Head of caudate nucleus (tissue), 42 donors: ENCODE results near the gene CMTM4.
"Not testable (repeated sequence)": the region's sequence is repeated elsewhere in the genome, so short reads cannot be mapped to it uniquely, and the experiment has no call there.

Experiments used
- DNase-seq, 42 donors: peaks; one replicate each; pipeline versions ENCODE4 v3.0.0 to v3.0.0-alpha.2; 2020 to 2021; ENCODE audit warnings: mixed read lengths in 7 of 42
- intact Hi-C: fragments of 100-400 bp; cut with DNase I; formaldehyde crosslinking; loops from one replicate; pipeline ENCODE4 v1.15.0; 2022

Gene CMTM4

DNA sequence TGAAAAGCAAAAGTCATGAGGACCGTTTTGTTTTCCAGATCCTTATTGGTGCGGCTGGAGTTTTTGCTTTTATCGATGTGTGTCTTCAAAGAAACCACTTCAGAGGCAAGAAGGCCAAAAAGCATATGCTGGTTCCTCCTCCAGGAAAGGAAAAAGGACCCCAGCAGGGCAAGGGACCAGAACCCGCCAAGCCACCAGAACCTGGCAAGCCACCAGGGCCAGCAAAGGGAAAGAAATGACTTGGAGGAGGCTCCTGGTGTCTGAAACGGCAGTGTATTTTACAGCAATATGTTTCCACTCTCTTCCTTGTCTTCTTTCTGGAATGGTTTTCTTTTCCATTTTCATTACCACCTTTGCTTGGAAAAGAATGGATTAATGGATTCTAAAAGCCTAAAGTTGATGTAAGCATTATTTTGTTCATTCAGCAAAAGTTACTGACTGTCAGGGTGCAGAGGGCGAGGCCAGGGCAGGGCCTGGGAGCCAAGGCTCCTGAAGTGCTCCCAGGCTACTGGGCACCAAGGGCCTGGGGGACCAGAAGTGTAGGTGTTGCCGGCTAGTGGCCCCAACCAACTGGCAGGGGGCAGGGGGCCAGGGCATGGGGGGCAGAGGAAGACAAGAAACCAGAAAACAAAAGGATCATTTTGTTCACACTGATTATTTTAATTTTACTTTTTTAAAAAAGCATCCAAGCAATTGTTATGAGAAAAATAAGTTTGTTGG, 108.5 kb downstream of the CMTM4 start:
- intact Hi-C loops: no loop called here
- peak in 5 of 42 donors; percentile 25 to 60 (median 38) for DNase-seq

DNA sequence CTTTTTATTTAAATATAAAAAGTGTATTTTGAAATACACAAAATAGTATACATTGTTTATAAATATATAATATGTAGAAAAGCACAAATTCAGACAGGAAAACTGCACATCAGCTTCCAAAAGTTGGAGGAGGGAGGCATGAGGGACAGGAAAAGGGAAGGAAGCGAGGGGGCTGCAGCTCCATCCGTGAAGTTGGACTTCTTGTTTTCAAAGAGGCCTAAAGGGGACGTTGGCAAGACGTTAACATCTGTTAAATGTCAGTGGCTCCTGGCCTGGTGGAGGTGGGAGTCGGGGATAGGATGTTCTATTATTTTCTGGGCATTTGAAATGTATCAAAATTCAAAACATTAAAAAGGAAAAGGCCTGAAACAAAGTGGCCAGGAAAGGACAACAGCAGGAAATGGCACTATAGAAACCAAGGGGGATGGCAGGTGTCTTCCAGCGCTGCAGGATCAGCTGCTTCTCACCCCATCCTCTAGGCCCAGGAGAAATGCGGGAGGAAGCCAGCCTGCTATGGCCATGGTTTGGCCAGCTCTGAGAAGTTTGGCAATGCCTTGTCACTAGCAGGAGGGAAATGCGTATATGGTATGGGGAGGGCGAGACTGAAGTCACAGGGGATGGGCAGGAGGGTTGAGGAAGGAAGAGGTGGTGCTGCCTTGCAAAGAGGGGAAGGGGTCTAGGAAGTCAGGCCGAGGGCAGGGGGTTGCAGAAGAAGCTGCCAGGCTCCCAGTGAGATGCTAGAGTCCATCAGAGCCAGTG, 110.9 kb downstream of the CMTM4 start:
- intact Hi-C loops: no loop called here
- DNase-seq: peak in 2 of 42 donors; percentile 24 to 44

DNA sequence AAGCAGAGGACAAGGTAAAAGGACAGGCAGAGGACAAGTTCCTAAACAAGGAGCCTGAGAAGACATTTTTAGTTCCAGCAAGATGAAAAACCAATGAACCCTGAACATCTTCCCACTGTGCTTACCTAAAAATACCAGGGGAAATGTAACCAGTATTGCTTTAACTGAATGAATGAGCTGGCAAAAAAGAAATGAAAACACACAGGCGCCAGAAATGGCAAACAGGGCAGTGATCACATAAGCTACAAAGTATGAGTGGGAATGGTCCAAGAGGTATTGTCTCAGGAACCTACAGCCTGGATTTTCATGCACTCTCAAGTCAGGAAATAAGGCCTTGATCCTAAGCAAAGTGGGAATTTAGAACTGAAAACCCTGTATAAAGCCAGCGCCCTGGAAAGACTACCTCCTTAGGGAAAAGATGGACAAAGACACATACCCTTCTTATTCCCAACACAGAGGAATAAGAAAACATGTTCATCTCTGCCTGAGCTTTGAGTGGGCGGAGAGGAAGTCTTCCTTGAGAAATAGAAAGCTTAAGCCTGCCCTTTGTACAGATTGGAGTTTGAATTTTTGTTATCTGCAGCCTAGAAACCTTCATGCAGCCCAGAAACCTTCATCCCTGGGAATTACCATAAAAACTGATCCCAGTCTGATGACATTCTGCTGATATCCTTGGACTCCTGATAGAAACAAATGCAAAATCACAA, 115.1 kb downstream of the CMTM4 start:
- intact Hi-C loops: no loop called here
- DNase-seq: no peak

DNA sequence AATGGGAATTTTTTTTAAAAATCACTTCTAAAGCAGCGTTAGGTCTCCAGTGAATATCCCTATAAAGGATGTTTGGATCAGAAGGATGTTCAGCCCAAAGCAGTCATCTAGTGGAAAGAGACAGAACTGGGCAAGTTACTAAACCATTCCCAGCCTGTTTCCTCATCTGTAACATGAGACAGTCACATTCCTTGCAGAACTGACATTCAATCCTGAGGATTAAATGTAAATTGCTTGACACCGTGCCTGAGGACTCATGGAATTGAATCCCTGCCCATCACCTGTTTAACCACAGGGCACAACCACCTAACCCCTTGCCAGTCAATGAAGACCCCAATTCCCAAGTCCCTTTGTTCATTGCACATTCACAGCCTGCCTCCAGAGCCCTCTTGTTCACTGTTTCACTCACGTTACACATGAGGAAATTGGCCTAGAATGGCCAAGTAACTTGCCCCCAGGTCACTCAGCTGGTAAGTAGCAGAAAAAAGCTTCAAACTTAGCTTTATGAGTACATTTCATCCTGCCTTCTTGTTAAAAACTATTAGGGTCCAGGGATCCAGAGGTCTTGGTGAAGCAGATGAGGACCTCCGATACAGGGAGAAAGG, 115.8 kb downstream of the CMTM4 start:
- intact Hi-C loops: no loop called here
- no peak for DNase-seq

DNA sequence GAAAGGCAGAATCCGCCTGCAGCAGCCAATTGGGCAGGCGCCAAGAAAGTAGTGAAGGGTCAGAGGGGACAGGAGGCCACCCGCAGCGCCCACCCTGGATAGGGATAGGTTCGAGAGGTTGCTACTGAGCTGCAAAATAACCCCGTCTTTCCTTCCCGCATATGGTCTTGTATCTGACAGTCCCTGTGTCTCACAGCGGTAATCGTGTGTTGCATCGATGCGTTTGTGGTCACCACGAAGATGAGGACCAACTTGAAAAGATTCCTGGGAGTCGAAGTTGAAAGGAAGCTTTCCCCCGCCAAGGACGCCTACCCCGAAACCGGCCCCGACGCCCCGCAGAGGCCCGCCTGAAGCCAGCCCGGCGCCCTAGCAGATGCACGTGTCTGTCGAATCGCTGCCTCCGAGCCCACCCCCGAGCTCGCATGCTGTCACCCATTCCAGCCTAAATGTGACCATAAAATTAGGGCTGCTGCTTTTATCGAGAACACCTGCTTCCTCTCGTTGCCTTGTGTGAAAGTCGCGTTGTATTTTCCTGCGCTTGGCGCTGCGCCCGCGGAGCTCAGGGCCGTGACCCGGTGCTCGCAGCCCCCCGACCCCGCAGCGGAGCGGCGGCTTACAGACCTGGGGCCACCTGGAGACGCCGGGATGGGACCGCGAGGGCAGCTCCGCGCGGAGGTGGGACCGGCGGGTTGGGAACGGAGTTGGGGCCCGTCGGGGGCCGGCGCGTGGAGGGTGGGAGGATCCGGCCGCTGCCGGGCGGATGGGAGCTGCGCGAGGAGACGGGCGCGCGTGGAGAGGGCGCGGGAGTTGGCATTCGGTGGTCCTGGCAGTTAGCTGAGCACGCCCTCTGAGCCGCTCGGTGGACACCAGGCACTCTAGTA, 117.7 kb downstream of the CMTM4 start, which contains the start of gene CMTM2:
TSS of gene CMTM2 (plus strand) at position 813 of the 881 bp plus-strand sequence. CDS start 145 bp downstream, outside the sequence.
- DNase-seq: peak in 2 of 42 donors; percentile 36 to 38
- intact Hi-C loops: no loop called here

DNA sequence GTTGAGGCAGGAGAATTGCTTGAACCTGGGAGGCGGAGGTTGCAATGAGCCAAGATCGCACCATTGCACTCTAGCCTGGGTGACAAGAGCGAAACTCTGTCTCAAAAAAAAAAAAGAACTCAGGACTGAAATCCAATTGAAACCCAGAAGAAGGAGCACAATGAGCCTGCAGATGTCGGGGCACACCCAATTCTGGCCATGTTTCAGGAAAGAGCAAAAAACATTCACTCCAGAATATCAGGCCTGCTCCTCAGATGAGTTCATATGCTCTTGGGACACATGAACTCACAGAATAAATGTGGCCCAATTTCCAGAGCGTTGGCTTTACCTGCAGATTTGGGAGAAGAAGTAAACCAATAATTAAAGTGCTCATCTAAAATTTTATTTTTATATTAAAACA, 120.2 kb downstream of the CMTM4 start:
- intact Hi-C loops: no loop called here
- no peak for DNase-seq

DNA sequence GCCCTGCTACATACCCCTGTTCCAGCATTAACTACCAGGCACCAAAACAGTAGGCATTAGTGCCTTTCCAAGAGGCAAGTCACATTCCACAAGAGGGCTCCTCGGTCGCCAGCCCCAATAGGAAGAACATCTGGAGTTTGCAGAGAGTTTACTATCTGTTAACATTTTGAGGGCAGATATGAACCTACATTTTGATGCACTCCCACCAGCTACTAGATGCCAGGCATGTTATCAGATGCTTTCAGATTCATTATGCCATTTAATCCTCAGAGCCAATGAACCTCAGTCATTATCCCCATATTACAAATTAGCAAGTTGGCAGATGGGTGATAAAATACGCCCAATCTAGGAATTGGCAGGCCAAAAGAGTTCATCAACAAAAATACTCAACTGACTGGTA, 121.5 kb downstream of the CMTM4 start:
- DNase-seq: no peak
- intact Hi-C loops: no loop called here

DNA sequence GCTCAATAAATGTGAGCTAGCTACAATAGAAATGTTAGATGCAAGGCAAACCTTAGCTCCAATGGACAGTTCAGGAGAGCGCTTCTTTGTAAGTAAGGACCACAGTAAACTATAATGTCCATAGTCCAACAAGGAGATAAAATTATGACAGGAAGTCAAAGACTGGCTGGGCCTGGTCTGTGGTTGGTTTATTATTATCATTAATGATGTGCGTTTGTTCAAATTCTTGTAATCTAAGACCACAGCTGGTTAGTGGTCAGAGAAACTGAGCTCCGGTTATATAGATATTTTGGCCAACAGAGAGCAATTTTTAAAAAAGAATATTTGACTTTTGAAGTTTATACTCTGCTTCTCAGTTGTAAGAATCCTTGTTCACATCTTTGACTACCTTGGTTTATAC, 122.0 kb downstream of the CMTM4 start:
- no peak for DNase-seq
- intact Hi-C loops: no loop called here

DNA sequence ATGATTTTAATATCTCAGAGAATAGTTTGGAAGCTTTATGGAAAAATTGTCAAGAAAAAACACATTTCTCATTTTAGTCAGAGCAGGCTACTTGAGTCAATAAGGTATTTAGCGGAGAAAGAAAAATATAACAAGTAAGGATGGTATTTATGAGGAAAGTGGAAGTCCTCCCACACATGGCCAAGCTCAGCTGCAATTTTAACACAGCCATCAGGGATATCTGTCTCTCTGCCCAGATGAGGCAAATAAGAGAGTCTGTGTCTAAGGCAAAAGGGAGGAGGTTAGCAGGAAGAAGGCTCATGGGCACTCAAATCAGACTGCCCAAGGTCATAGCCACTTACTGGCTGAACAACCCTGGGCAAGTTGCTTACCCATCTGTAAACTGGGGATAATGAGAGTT, 122.5 kb downstream of the CMTM4 start:
- intact Hi-C loops: no loop called here
- no peak for DNase-seq

DNA sequence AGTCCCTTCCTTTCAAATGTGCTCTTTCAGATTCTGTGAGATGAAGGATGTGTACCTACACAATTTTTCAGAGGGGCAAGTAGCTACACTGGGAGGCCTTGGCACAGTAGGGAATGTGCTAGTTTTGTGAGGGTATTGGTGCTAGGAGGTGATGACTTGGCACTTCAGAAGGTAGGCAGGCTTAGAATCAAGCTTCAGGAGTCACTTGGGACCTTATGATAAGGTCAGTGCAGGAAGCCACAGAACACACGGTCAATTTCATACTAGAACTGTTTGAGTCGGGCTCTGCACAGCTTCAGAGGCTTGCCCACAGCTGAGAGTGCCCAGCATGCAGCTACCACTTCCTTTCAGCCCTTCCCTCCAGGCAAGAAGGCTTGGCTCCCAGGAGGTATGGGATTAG, 124.2 kb downstream of the CMTM4 start:
- DNase-seq: no peak
- intact Hi-C loops: no loop called here

DNA sequence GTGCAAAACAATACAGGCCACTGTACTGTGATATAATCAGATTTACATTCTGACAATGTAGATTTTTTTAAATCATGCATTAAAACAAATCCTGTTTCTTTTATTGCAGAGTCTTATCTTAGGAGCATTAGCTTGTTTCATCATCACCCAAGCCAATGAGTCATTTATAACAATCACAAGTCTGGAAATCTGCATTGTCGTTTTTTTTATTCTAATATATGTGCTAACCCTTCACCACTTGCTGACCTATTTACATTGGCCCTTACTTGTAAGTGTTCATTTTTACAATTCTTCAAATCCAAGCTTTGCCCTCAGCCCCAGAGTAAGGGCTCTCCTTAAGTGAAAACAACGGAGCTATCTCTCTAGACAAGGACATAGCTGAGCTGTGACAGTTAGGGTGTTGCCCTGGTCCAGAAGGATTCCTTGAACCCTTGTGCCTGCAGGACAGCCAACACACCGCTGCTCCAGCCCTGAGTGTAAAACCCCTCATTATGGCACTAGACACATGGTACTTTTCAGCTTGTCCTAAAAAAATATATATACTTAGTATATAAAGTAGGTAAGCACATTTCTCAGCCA, 126.6 kb downstream of the CMTM4 start:
- intact Hi-C loops: no loop called here
- DNase-seq: no peak

DNA sequence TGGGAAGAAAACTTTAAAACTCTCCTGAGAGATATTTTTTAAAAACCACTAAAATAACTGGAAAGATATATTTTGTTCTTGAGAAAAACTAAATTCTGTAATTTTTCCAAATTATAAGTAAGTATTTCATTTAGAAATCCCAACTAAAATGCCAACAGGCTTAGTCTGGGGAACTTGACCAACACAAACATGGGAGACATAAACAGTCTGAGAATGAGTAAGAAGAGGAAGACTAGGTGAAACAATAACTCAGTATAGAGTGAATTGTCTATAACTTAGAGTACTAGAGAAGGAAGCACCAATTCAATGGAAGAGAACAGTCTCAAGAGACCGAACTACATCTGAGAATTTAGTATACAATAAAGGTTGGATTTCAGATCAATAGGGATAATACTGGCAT, 127.4 kb downstream of the CMTM4 start:
- no peak for DNase-seq
- intact Hi-C loops: no loop called here

DNA sequence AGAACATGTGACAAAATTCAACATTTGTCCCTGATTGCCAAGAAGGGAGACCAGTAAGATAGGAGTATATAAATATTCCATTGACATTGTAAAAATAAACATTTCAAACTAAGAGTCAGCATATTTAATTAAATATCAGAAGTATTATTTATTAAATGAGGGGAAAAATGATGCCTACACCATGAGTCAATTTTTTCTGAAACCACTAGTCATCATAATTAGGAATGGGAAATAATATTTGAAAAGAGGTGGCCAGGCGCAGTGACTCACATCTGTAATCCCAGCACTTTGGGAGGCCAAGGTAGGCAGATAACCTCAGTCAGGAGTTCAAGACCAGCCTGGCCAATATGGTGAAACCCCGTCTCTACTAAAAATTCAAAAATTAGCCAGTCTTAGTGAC, 128.2 kb downstream of the CMTM4 start:
- intact Hi-C loops: no loop called here
- no peak for DNase-seq

DNA sequence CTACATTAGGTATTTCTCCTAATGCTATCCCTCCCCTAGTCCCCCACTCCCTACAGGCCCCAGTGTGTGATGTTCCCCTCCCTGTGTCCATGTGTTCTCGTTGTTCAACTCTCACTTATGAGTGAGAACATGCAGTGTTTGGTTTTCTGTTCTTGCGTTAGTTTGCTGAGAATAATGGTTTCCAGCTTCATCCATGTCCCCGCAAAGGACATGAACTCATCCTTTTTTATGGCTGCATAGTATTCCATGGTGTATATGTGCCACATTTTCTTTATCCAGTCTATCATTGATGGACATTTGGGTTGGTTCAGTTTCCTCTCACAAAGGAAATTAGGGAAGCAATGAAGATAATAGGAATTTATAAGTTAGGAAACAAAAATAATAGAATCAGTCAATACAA, 129.3 kb downstream of the CMTM4 start:
- intact Hi-C loops, DNase-seq: not testable (repeated sequence)

DNA sequence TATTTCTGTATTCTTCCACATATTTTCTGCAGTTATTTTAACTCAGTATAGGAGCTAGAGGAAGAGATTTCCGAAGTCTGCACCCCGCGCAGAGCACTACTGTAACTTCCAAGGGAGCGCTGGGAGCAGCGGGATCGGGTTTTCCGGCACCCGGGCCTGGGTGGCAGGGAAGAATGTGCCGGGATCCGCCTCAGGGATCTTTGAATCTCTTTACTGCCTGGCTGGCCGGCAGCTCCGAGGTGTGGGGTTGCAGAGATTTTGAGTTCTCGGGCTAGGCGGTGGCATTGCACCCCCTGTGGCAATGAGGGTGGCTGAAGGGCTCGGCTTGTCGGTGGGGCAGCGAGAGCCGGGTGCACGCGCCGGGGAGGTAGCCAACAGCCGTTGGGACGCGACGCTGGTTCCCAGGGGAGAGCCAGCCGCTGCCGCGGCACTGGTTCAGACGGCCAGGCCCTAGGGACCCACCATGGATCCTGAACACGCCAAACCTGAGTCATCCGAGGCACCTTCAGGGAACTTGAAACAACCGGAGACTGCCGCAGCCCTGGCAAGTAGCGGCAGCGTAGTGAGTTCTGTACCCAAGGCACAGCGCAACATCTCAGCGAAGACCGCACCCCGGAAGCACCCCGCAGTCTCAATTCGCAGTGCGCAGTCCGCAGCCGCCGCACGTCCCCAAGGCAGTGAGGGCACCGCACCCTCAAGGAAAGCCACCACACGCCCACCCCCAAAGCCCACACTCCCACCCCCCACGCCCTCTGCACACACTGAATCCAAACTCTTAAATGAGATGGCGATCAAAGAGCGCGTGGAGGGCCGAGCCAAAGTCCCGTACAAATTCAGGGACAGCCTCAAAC, 130.3 kb downstream of the CMTM4 start, which contains the start of gene CMTM1:
TSS of gene CMTM1 (plus strand) at position 389 of the 851 bp plus-strand sequence. CDS start at position 464, 75 bp downstream.
- intact Hi-C loops: no loop called here
- DNase-seq: no peak
